SK-N-SH (cell line): ENCODE data around the gene SEPTIN12. TPM values are rescaled to one million over a fixed set of nuclear protein-coding genes. Genes with fewer than 3 reads are reported as not detected.

Experiments used
- CTCF ChIA-PET: fragments of 300-600, 350-600 bp; formaldehyde crosslinking; extraction: SDS; loops from one replicate; lab custom pipeline; 2021; lab: Yijun Ruan, JAX
- POLR2A ChIA-PET: fragments of 350-600 bp; sonication (Branson Sonifier 250); formaldehyde crosslinking; extraction: SDS; loops from one replicate; lab custom pipeline; 2020; ENCODE audit warnings: antibody characterized with exemption, inconsistent platforms; lab: Yijun Ruan, JAX
- DNase-seq: peaks from one replicate; pipeline ENCODE4 v3.0.0; 2012
- H2AFZ ChIP-seq: fragments of 200-600 bp; sonication (generic); 2 replicates; pipeline ENCODE4 v1.8.1; 2016; ENCODE audit warnings: antibody characterized with exemption, mild to moderate bottlenecking, low read depth
- H3F3A ChIP-seq: fragments of 200-600 bp; sonication (generic); replicated peaks from 2 replicates; pipeline ENCODE3; 2016; ENCODE audit warnings: antibody characterized with exemption, mild to moderate bottlenecking; ENCODE audit not compliant: insufficient read depth
- H3K27ac ChIP-seq, 2 experiments: fragments of 200-500 bp in 1 of 2; fragments of 200-600 bp in 1 of 2; sonication (Bioruptor generic) in 1 of 2; sonication (generic), shearing (Covaris generic) in 1 of 2; 2 replicates each; pipeline versions ENCODE4 v1.5.1 to v1.6.1; 2014 to 2016; ENCODE audit warnings: low read depth in 2 of 2, inconsistent platforms in 1 of 2, low read length in 1 of 2, mild to moderate bottlenecking in 1 of 2, mixed read lengths in 1 of 2
- H3K27me3 ChIP-seq: fragments of 200-600 bp; sonication (generic), shearing (Covaris generic); 2 replicates; pipeline ENCODE4 v1.6.1; 2016; ENCODE audit warnings: mixed run types; ENCODE audit not compliant: insufficient read depth
- H3K36me3 ChIP-seq, 2 experiments: fragments of 200-500 bp in 1 of 2; fragments of 200-600 bp in 1 of 2; sonication (Bioruptor generic) in 1 of 2; sonication (generic) in 1 of 2; replicated peaks in 1 of 2; 2 replicates each; pipeline versions ENCODE3 to v1.5.1; 2014 to 2016; ENCODE audit warnings: low read length in 1 of 2, mild to moderate bottlenecking in 1 of 2; ENCODE audit not compliant: insufficient read depth in 2 of 2, control insufficient read depth in 1 of 2
- H3K4me1 ChIP-seq, 2 experiments: fragments of 200-500 bp in 1 of 2; fragments of 200-600 bp in 1 of 2; sonication (Bioruptor generic) in 1 of 2; sonication (generic), shearing (Covaris generic) in 1 of 2; 2 replicates each; pipeline versions ENCODE4 v1.5.1 to v1.6.1; 2014 to 2016; ENCODE audit warnings: low read depth in 1 of 2, low read length in 1 of 2, mixed run types in 1 of 2; ENCODE audit not compliant: insufficient read depth in 2 of 2, control insufficient read depth in 1 of 2
- H3K4me2 ChIP-seq: fragments of 200-600 bp; sonication (generic), shearing (Covaris generic); 2 replicates; pipeline ENCODE4 v1.6.1; 2017; ENCODE audit warnings: mixed run types
- H3K4me3 ChIP-seq, 2 experiments: fragments of 200-500 bp in 1 of 2; fragments of 200-600 bp in 1 of 2; sonication (Bioruptor generic) in 1 of 2; sonication (generic), shearing (Covaris generic) in 1 of 2; 2 replicates each; pipeline versions ENCODE4 v1.5.1 to v1.8.1; 2014 to 2016; ENCODE audit warnings: low read depth in 2 of 2, inconsistent platforms in 1 of 2, low read length in 1 of 2, mild to moderate bottlenecking in 1 of 2, mixed read lengths in 1 of 2, moderate library complexity in 1 of 2
- H3K79me2 ChIP-seq: fragments of 200-600 bp; sonication (generic); 2 replicates; pipeline ENCODE4 v1.8.1; 2017; ENCODE audit warnings: mild to moderate bottlenecking; ENCODE audit not compliant: insufficient read depth
- H3K9ac ChIP-seq: fragments of 200-600 bp; sonication (generic); 2 replicates; pipeline ENCODE4 v1.6.1; 2017; ENCODE audit warnings: mixed run types
- H3K9me2 ChIP-seq: fragments of 200-600 bp; sonication (generic); 2 replicates; pipeline ENCODE4 v1.6.1; 2017; ENCODE audit warnings: mixed run types
- H3K9me3 ChIP-seq: fragments of 200-600 bp; sonication (generic); 2 replicates; pipeline ENCODE4 v1.6.1; 2017; ENCODE audit warnings: mixed run types, mild to moderate bottlenecking, moderate library complexity
- H4K20me1 ChIP-seq: fragments of 200-600 bp; sonication (generic); 2 replicates; pipeline ENCODE4 v1.6.1; 2017; ENCODE audit warnings: mild to moderate bottlenecking, mixed run types; ENCODE audit not compliant: insufficient read depth
- CHD2 ChIP-seq: fragments of 150-350 bp; IDR thresholded peaks from 2 replicates; pipeline ENCODE4 v1.6.1; 2018; ENCODE audit warnings: low read length; ENCODE audit not compliant: partially characterized antibody
- MXI1 ChIP-seq: IDR thresholded peaks from 2 replicates; pipeline ENCODE4 v1.6.1; 2012; ENCODE audit warnings: mild to moderate bottlenecking, low read depth, low read length, improper control_type of control experiment
- POLR2AphosphoS5 ChIP-seq: IDR thresholded peaks from 2 replicates; pipeline ENCODE4 v1.6.1; 2012; ENCODE audit warnings: low read depth, low read length
- RAD21 ChIP-seq: IDR thresholded peaks from 2 replicates; pipeline ENCODE4 v1.6.1; 2012; ENCODE audit warnings: mild to moderate bottlenecking, low read length
- SIN3A ChIP-seq: IDR thresholded peaks from 2 replicates; pipeline ENCODE4 v1.6.1; 2012; ENCODE audit warnings: low read depth, mild to moderate bottlenecking, low read length, moderate library complexity, borderline replicate concordance
- WGBS: methylation state at CpG from one replicate; pipeline ENCODE4 v1.1.6; 2017; ENCODE audit warnings: low lambda C conversion rate; 5-methylcytosine and 5-hydroxymethylcytosine counted together
- polyA plus RNA-seq, 3 experiments: library from polyadenylated mRNA; depleted of rRNA; stranded (reverse); fragments of >200 nt; gene quantifications; 2 replicates each; pipeline ENCODE4 v1.2.3, GENCODE V29; 2012
- TF ChIP-seq, protein P1 (sequence below): fragments of 150-350 bp; IDR thresholded peaks from 2 replicates; pipeline ENCODE4 v1.6.1; 2017; ENCODE audit warnings: antibody characterized with exemption, low read length, low read depth, borderline replicate concordance
- TF ChIP-seq, protein P2 (sequence below): fragments of 200-600 bp; sonication (generic); IDR thresholded peaks from 2 replicates; pipeline ENCODE4 v1.6.1; 2017; ENCODE audit warnings: antibody characterized with exemption, mild to moderate bottlenecking, moderate library complexity
- TF ChIP-seq, protein P3 (sequence below): fragments of 150-350 bp; IDR thresholded peaks from 2 replicates; pipeline ENCODE4 v1.6.1; 2016; ENCODE audit warnings: mild to moderate bottlenecking, low read depth, low read length
- TF ChIP-seq, protein P4 (sequence below): IDR thresholded peaks from 2 replicates; pipeline ENCODE4 v1.4.0; 2012; ENCODE audit warnings: low read depth

The SEPTIN12 gene
- polyA plus RNA-seq, 1 of the 3 experiments (the other 2 are of a cell fraction), result 0.07 TPM

DNA sequence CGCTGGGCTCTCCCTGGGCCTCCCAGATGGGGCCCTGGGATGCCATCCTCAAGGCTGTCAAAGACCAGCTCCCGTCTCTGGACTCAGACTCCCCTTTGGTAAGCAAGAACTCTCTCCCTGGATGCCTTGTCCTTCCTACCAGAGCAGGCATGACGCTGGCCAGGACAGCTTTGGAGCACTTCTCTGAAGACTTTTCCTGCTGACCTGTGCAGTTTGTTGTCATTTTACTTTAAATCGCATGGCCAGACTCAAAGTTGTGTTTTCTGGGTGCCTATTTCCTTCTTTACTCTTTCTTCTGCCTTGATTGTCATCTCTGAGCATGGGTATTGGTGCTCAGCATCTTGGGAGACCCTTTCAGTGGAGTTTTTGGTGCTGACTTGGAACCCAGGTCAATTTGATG lies 51.6 kb downstream of the SEPTIN12 start (continued):
- TF ChIP-seq, protein P1, sequence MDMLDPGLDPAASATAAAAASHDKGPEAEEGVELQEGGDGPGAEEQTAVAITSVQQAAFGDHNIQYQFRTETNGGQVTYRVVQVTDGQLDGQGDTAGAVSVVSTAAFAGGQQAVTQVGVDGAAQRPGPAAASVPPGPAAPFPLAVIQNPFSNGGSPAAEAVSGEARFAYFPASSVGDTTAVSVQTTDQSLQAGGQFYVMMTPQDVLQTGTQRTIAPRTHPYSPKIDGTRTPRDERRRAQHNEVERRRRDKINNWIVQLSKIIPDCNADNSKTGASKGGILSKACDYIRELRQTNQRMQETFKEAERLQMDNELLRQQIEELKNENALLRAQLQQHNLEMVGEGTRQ, result no peak
- TF ChIP-seq, protein P2, sequence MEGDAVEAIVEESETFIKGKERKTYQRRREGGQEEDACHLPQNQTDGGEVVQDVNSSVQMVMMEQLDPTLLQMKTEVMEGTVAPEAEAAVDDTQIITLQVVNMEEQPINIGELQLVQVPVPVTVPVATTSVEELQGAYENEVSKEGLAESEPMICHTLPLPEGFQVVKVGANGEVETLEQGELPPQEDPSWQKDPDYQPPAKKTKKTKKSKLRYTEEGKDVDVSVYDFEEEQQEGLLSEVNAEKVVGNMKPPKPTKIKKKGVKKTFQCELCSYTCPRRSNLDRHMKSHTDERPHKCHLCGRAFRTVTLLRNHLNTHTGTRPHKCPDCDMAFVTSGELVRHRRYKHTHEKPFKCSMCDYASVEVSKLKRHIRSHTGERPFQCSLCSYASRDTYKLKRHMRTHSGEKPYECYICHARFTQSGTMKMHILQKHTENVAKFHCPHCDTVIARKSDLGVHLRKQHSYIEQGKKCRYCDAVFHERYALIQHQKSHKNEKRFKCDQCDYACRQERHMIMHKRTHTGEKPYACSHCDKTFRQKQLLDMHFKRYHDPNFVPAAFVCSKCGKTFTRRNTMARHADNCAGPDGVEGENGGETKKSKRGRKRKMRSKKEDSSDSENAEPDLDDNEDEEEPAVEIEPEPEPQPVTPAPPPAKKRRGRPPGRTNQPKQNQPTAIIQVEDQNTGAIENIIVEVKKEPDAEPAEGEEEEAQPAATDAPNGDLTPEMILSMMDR, result no peak
- TF ChIP-seq, protein P3, sequence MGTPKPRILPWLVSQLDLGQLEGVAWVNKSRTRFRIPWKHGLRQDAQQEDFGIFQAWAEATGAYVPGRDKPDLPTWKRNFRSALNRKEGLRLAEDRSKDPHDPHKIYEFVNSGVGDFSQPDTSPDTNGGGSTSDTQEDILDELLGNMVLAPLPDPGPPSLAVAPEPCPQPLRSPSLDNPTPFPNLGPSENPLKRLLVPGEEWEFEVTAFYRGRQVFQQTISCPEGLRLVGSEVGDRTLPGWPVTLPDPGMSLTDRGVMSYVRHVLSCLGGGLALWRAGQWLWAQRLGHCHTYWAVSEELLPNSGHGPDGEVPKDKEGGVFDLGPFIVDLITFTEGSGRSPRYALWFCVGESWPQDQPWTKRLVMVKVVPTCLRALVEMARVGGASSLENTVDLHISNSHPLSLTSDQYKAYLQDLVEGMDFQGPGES, result no peak
- no peak for TF ChIP-seq CHD2

DNA sequence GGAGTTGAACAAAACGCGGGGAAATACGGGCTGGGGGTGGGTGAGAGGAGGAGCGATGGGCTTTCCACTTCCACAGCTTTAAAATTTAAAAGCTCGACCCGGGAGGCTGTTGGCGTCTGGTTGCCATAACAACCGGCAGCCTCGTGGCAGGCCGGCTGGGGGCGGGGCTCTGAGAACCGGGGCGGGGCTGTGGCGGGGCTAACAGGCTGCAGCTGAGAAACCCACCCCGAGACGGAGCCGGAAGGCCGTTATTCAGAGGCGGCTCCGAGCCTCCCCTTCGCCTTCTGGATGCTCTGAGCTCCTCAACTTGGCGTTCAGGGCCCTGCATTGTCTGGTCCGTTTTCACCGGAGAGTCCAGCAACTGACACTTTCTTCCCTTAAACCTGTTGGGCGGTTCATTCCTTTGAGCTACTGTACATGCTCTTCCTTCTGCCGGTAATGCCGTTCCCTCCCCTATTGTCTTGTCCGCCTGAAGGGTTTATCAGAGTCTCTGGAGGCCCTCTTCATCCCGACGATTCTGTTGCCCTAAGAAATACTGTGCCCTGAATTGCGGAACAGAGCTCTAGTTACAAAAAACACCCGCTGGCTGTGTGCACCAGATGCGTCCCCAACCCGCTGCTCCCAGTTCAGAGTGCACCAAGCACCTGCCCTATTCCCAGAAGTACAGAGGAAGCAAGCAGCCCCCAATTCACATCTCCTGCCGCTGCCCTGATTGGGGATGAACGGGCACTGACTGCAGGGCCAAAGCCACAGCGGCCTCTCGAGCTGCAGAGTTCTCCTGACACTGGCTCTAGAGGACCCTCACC lies 53.2 kb downstream of the SEPTIN12 start:
- no peaks in the 10 kb centered on the region for H3F3A ChIP-seq
- peaks cover 41% of the 10 kb centered on the region for H3K79me2 ChIP-seq
- peak overlapping the region; percentile 88 to 96 for H3K27ac ChIP-seq
- DNase-seq, result peak; percentile 93
- H3K4me3 ChIP-seq, result peak overlapping the region; percentile 97
- TF ChIP-seq RAD21 (no peak), SIN3A (peak; percentile 32; the same call in 1 of the 2 replicates), POLR2AphosphoS5 (peak; percentile 86), MXI1 (peak; percentile 96)
- TF ChIP-seq, protein P4, sequence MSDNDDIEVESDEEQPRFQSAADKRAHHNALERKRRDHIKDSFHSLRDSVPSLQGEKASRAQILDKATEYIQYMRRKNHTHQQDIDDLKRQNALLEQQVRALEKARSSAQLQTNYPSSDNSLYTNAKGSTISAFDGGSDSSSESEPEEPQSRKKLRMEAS, result peak; percentile 58
- peaks cover 10 to 14% of the 10 kb centered on the region in 2 experiments for H3K36me3 ChIP-seq
- no peaks in the 10 kb centered on the region for H3K9me3 ChIP-seq
- H3K4me1 ChIP-seq, result peaks cover 0 to 6% of the 10 kb centered on the region in 2 experiments; a peak in 1 of 4 replicates
- H3K9ac ChIP-seq, result peak overlapping the region; percentile 83
- 17% methylated on average over 27 of the region's 38 CpGs for WGBS
- H3K9me2 ChIP-seq, result no peaks in the 10 kb centered on the region
- H3K4me2 ChIP-seq, result peak overlapping the region; percentile 98
- ChIA-PET CTCF (interaction anchor here (0.9 to 1.5 kb wide), 4 partner anchors 40 to 222 kb away, joined by 3 to 7 read pairs (median 4); no protein-coding TSS in a partner anchor), POLR2A (interaction anchor here (0.8 to 2.2 kb wide), 9 partner anchors 10 to 224 kb away, joined by 3 to 16 read pairs (median 4); partner anchors contain the start of genes ROGDI and ZNF500)
- no peaks in the 10 kb centered on the region for H4K20me1 ChIP-seq
- no peaks in the 10 kb centered on the region for H3K27me3 ChIP-seq
- peak overlapping the region; percentile 88 for H2AFZ ChIP-seq
